GM18867 (cell line): ENCODE measurements around the gene SPATS2.

ENCODE experiments used
- ATAC-seq: cut with Tn5 transposase; IDR thresholded peaks from one replicate; pipeline ENCODE4 v1.9.1; 2021; ENCODE audit warnings: mild to moderate bottlenecking, moderate library complexity; ENCODE audit not compliant: unreplicated experiment

The SPATS2 gene

GRCh38 chr12:49461221-49461620 lies 94.0 kb downstream of the SPATS2 start:
- ATAC-seq, result no peak

GRCh38 chr12:49462083-49462744 lies 95.0 kb downstream of the SPATS2 start:
- no peak for ATAC-seq

GRCh38 chr12:49465132-49465531 lies 97.9 kb downstream of the SPATS2 start:
- no peak for ATAC-seq

GRCh38 chr12:49470986-49471385 lies 103.7 kb downstream of the SPATS2 start:
- no peak for ATAC-seq

- no peak for ATAC-seq
Observed at GRCh38 chr12:49471557-49471956, 104.3 kb downstream of the SPATS2 start.

- no peak for ATAC-seq
Observed at GRCh38 chr12:49476091-49476490, 108.8 kb downstream of the SPATS2 start.

GRCh38 chr12:49478949-49479664 lies 111.8 kb downstream of the SPATS2 start:
- ATAC-seq, result no peak

- ATAC-seq, result no peak
Observed at GRCh38 chr12:49482095-49483051, 115.1 kb downstream of the SPATS2 start.

- ATAC-seq, result no peak
Observed at GRCh38 chr12:49483619-49484018, 116.4 kb downstream of the SPATS2 start.

- no peak for ATAC-seq
Observed at GRCh38 chr12:49487605-49488004, 120.3 kb downstream of the SPATS2 start.

- ATAC-seq, result no peak
Observed at GRCh38 chr12:49489154-49489553, 121.9 kb downstream of the SPATS2 start.

- ATAC-seq, result no peak
Observed at GRCh38 chr12:49489720-49490119, 122.5 kb downstream of the SPATS2 start.

- ATAC-seq, result no peak
Observed at GRCh38 chr12:49491823-49492222, 124.6 kb downstream of the SPATS2 start.

- no peak for ATAC-seq
Observed at GRCh38 chr12:49493900-49494299, 126.6 kb downstream of the SPATS2 start.

GRCh38 chr12:49496417-49497360 lies 129.4 kb downstream of the SPATS2 start:
- ATAC-seq, result no peak

GRCh38 chr12:49501895-49502294 lies 134.6 kb downstream of the SPATS2 start:
- ATAC-seq, result no peak

GRCh38 chr12:49502590-49502989 lies 135.3 kb downstream of the SPATS2 start:
- ATAC-seq, result no peak

- no peak for ATAC-seq
Observed at GRCh38 chr12:49503674-49504180, 136.5 kb downstream of the SPATS2 start.

- no peak for ATAC-seq
Observed at GRCh38 chr12:49505672-49506071, 138.4 kb downstream of the SPATS2 start.

- no peak for ATAC-seq
Observed at GRCh38 chr12:49507139-49507538, 139.9 kb downstream of the SPATS2 start.
